K562 (cell line): ENCODE results near the gene BEST3. TPM values are rescaled to one million over a fixed set of nuclear protein-coding genes. Genes with fewer than 3 reads are reported as not detected.

Experiments
- DACH1 ChIP-seq: fragments of 450-650 bp; IDR thresholded peaks from 2 replicates; pipeline ENCODE4 v1.6.1; 2018; ENCODE audit not compliant: partially characterized antibody
- ETV6 ChIP-seq, 3 experiments: fragments of 150-350 bp in 1 of 3; sonication (generic) in 1 of 3; formaldehyde crosslinking in 1 of 3; IDR thresholded peaks; 2 replicates each; pipeline versions ENCODE4 v1.6.1 to v1.8.0; 2014 to 2022; ENCODE audit warnings: borderline replicate concordance in 2 of 3, low read depth in 2 of 3, antibody characterized with exemption in 1 of 3, low read length in 1 of 3, mild to moderate bottlenecking in 1 of 3, missing genetic modification reagents in 1 of 3
- FOXJ2 ChIP-seq: fragments of 200-800 bp; sonication (Bioruptor generic); IDR thresholded peaks from 2 replicates; pipeline ENCODE4 v1.6.1; 2016; ENCODE audit warnings: missing genetic modification characterization, missing compliant biosample characterization
- GABPB2 ChIP-seq: fragments of 250-450 bp; sonication (Bioruptor Pico); conservative IDR thresholded peaks from 2 replicates; pipeline ENCODE4 v1.5.1; 2021; ENCODE audit warnings: mild to moderate bottlenecking
- HDAC2 ChIP-seq: fragments of 450-650 bp; IDR thresholded peaks from 2 replicates; pipeline ENCODE4 v1.6.1; 2016; ENCODE audit warnings: mild to moderate bottlenecking
- HNRNPUL1 ChIP-seq: fragments of 200-400 bp; formaldehyde crosslinking; IDR thresholded peaks from 2 replicates; pipeline ENCODE4 v1.6.1; 2017; ENCODE audit warnings: low read length
- HOXB6 ChIP-seq: fragments of 250-450 bp; sonication (Bioruptor Pico); IDR thresholded peaks from 2 replicates; pipeline ENCODE4 v1.5.1; 2022; ENCODE audit warnings: mild to moderate bottlenecking, borderline replicate concordance
- ILK ChIP-seq: fragments of 450-650 bp; IDR thresholded peaks from 2 replicates; pipeline ENCODE4 v1.6.1; 2016; ENCODE audit warnings: missing genetic modification characterization, low read depth, mild to moderate bottlenecking, missing compliant biosample characterization, moderate library complexity, borderline replicate concordance
- MLLT1 ChIP-seq, 2 experiments: fragments of 450-650 bp; IDR thresholded peaks; 2 replicates each; pipeline ENCODE4 v1.6.1; 2016
- MNT ChIP-seq, 2 experiments: fragments of 450-650 bp; conservative IDR thresholded peaks; 2 replicates each; pipeline ENCODE4 v1.6.1; 2017; ENCODE audit warnings: mild to moderate bottlenecking in 2 of 2, moderate library complexity in 2 of 2
- NEUROD1 ChIP-seq: fragments of 150-350 bp; IDR thresholded peaks from 2 replicates; pipeline ENCODE4 v1.6.1; 2014; ENCODE audit warnings: borderline replicate concordance, low read length, low read depth; ENCODE audit not compliant: partially characterized antibody
- NKRF ChIP-seq: fragments of 450-650 bp; IDR thresholded peaks from 2 replicates; pipeline ENCODE4 v1.6.1; 2016; ENCODE audit warnings: borderline replicate concordance
- PATZ1 ChIP-seq: fragments of 250-450 bp; sonication (Bioruptor Pico); IDR thresholded peaks from 2 replicates; pipeline ENCODE4 v1.5.0; 2020; ENCODE audit warnings: mild to moderate bottlenecking, borderline replicate concordance
- PBX2 ChIP-seq, 2 experiments: IDR thresholded peaks in 1 of 2; conservative IDR thresholded peaks in 1 of 2; 2 replicates each; pipeline ENCODE4 v1.6.1; 2016; ENCODE audit warnings: low read depth in 2 of 2, mild to moderate bottlenecking in 1 of 2, missing compliant biosample characterization in 1 of 2, missing genetic modification characterization in 1 of 2, moderate library complexity in 1 of 2
- SRSF9 ChIP-seq: fragments of 200-400 bp; formaldehyde crosslinking; IDR thresholded peaks from 2 replicates; pipeline ENCODE4 v1.6.1; 2017; ENCODE audit warnings: low read depth, low read length, borderline replicate concordance
- ZNF165 ChIP-seq: fragments of 250-450 bp; sonication (Bioruptor Pico); IDR thresholded peaks from 2 replicates; pipeline ENCODE4 v1.4.0; 2020; ENCODE audit warnings: borderline replicate concordance
- ZNF57 ChIP-seq: fragments of 450-650 bp; formaldehyde crosslinking; IDR thresholded peaks from 2 replicates; pipeline ENCODE4 v1.4.0; 2020; ENCODE audit warnings: mild to moderate bottlenecking, moderate library complexity
- polyA plus RNA-seq, 8 experiments: library from polyadenylated mRNA; depleted of rRNA in 4 of 8; stranded (reverse) in 5 of 8; unstranded in 3 of 8; fragments of >200 nt; fragmentation: Nextera tagmentation in 2 of 8; fragmentation: Illumina TruSeq in 1 of 8; extraction: Ambion mirVana in 2 of 8; extraction: Trizol in 1 of 8; gene quantifications; 2 replicates each; pipeline versions ENCODE4 v1.2.1 to v1.2.3, GENCODE V29; 2011 to 2014; ENCODE audit warnings: inconsistent platforms in 1 of 8, missing spikeins in 1 of 8
- total RNA-seq, 7 experiments: library from RNA; depleted of rRNA in 6 of 7; stranded (reverse); fragments of >200 nt in 6 of 7; fragmentation: Illumina TruSeq in 2 of 7; extraction: Trizol in 2 of 7; gene quantifications; 2 replicates each; pipeline versions ENCODE4 v1.2.1 to v1.2.3, GENCODE V29; 2011 to 2021; ENCODE audit warnings: low replicate concordance in 1 of 7

Gene BEST3
- total and polyA plus RNA-seq, 9 of the 15 experiments (the other 6 are each of a cell fraction or from before 2014, with no cell fraction given) = 0.15 TPM; not detected in 8

GRCh38 chr12:69623970-69624369 lies 75.1 kb downstream of the BEST3 start (continued):
- TF ChIP-seq PATZ1 (CRISPR knock-in tag) (no peak), PBX2 (CRISPR knock-in tag; IDR thresholded peaks at IDR 0.05; ENCODE audit: low read depth) (no peak), PBX2 (tag; conservative IDR thresholded peaks at IDR 0.05; ENCODE audit: low read depth) (no peak), FOXJ2 (tag) (no peak; the same call in 1 of the 2 replicates), MLLT1 (IDR thresholded peaks at IDR 0.05) (peak; percentile 40 to 65; a peak in 2 of 4 replicates), GABPB2 (no peak), DACH1 (peak; percentile 98), NKRF (no peak), HNRNPUL1 (no peak), ILK (no peak), HOXB6 (CRISPR knock-in tag) (no peak), NEUROD1 (no peak), MNT (conservative IDR thresholded peaks at IDR 0.05) (peak; percentile 72 to 79), SRSF9 (no peak), HDAC2 (peak; percentile 96), ZNF57 (CRISPR knock-in tag) (no peak), ZNF165 (CRISPR knock-in tag) (no peak), ETV6 (IDR thresholded peaks at IDR 0.05; ENCODE audit: borderline replicate concordance in 1 of 2, low read depth in 2 of 2, low read length in 1 of 2) (peak in 1 of 2 experiments; percentile 74; a peak in 1 of 4 replicates), ETV6 (CRISPR knock-in tag; IDR thresholded peaks at IDR 0.05; ENCODE audit: borderline replicate concordance) (no peak)
